Pancreas (tissue), 10 donors: Measurements from ENCODE around the gene PACS2. TPM values are rescaled to one million over a fixed set of nuclear protein-coding genes. Genes with fewer than 3 reads are reported as not detected.

ENCODE experiments used
- ATAC-seq, 4 donors: fragments of 200-7000 bp; cut with Tn5 transposase; one replicate each; pipeline versions ENCODE4 v1.8.0 to v1.9.1; 2020; ENCODE audit warnings: mild to moderate bottlenecking in 4 of 4, moderate library complexity in 4 of 4
- DNase-seq, 6 donors: peaks; one replicate each; pipeline ENCODE4 v3.0.0-alpha.2; 2020
- FAIRE-seq: peaks from 2 replicates; lab custom pipeline; 2012; peaks lifted over from hg19 to GRCh38; lab: Jason Lieb, UNC
- H3K27ac ChIP-seq, 4 donors: fragments of 200-600 bp; sonication (generic); 1 replicate in 3 of 4; 2 replicates in 1 of 4; pipeline versions ENCODE4 v1.5.0 to v1.8.0; 2020
- H3K27me3 ChIP-seq, 4 donors: fragments of 200-600 bp; one replicate each; pipeline ENCODE4 v1.8.0; 2021
- H3K36me3 ChIP-seq, 3 donors: fragments of 200-600 bp; sonication (generic) in 1 of 3; one replicate each; pipeline versions ENCODE4 v1.5.0 to v1.8.0; 2020 to 2021
- H3K4me1 ChIP-seq, 3 donors: fragments of 200-600 bp; one replicate each; pipeline ENCODE4 v1.8.0; 2021
- H3K4me3 ChIP-seq, 4 donors: fragments of 200-600 bp; sonication (generic) in 2 of 4; one replicate each; pipeline versions ENCODE4 v1.5.0 to v1.8.0; 2020 to 2021
- H3K9me3 ChIP-seq, 4 donors: fragments of 200-600 bp; one replicate each; pipeline ENCODE4 v1.8.0; 2021
- WGBS, 2 donors: extraction: QIAGEN DNeasy Blood & Tissue Kit; methylation state at CpG; one replicate each; pipeline ENCODE4 v1.1.7; 2013; 5-methylcytosine and 5-hydroxymethylcytosine counted together
- intact Hi-C, 3 donors: fragments of 100-400 bp; cut with DNase I; formaldehyde crosslinking; loops; one replicate each; pipeline versions ENCODE4 v1.11.1 to v1.14.2; 2022
- polyA plus RNA-seq, 2 donors: library from polyadenylated mRNA; stranded (reverse); fragments of 200-250 nt; gene quantifications; one replicate each; pipeline ENCODE4 v1.2.3, GENCODE V29; 2013
- total RNA-seq, 6 donors: library from RNA; stranded (reverse); fragmentation: NEBNext Ultra II Directional in 4 of 6; extraction: Animal tissue kit (Norgen Biotek cat#: 25700) in 4 of 6; gene quantifications; one replicate each; pipeline versions ENCODE4 v1.2.1 to v1.2.4, GENCODE V29; 2021 to 2023
- TF ChIP-seq, protein P1 (sequence below), 4 donors: fragments of 200-600 bp; sonication (generic) in 3 of 4; IDR thresholded peaks; one replicate each; pipeline versions ENCODE4 v1.5.0 to v1.8.0; 2021; ENCODE audit warnings: antibody characterized with exemption in 4 of 4
- donor health status: healthy with polysubstance abuse.
- donor health status: DM: no; HTN: no; CAD: no; lungs with moderate emphysema.
- donor health status: DM: no; HTN: no; CAD: no.
- donor health status: control.
- donor health status: control.
- donor health status: Bipolar disorder and iron deficiency.
- donor health status: DM: yes; HTN: yes; CAD: no.
- donor health status: DM: no; HTN: no; CAD: no.
- donor health status: DM: no; HTN: no; CAD: no.
- donor health status: DM: yes; HTN: yes; CAD: no.

PACS2 gene
- total and polyA plus RNA-seq, 8 donors: 36.9 to 128 (median 49.3) TPM

DNA sequence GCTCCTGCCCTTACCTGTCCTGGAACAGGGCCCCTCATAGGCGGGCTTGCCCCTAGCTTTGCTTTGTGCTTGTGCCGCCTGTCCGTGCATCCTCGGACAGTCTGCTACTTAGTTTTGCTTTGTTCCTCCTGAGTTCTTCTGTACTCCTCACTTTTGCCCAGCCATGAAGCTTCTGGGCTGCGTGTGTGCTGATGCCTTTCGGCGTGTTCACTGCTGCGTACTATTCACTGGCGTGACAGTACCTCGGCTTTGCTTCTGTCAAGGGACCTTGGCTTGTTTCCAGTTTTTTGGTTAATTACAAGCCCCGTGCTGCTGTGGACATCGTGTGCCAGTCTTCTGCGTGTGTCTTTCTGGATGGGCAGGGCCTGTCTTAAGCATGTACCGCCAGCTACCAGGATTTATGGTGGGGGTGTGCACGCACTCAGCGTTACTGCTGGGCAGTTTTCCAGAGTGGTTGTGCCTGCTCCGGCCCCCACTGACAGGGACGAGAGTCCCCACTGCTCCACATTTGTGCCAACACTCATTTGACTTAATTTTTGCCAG lies 2.5 kb downstream of the PACS2 start:
- Histone ChIP-seq H3K4me3 (no peak overlapping the region), H3K4me1 (peaks cover 0 to 13% (median 7%) of the 10 kb centered on the region in 3 donors), H3K36me3 (no peaks in the 10 kb centered on the region), H3K27me3 (no peaks in the 10 kb centered on the region), H3K27ac (peak overlapping the region in 3 of 4 donors; percentile 12 to 33 (median 31)), H3K9me3 (no peaks in the 10 kb centered on the region)
- TF ChIP-seq, protein P1, sequence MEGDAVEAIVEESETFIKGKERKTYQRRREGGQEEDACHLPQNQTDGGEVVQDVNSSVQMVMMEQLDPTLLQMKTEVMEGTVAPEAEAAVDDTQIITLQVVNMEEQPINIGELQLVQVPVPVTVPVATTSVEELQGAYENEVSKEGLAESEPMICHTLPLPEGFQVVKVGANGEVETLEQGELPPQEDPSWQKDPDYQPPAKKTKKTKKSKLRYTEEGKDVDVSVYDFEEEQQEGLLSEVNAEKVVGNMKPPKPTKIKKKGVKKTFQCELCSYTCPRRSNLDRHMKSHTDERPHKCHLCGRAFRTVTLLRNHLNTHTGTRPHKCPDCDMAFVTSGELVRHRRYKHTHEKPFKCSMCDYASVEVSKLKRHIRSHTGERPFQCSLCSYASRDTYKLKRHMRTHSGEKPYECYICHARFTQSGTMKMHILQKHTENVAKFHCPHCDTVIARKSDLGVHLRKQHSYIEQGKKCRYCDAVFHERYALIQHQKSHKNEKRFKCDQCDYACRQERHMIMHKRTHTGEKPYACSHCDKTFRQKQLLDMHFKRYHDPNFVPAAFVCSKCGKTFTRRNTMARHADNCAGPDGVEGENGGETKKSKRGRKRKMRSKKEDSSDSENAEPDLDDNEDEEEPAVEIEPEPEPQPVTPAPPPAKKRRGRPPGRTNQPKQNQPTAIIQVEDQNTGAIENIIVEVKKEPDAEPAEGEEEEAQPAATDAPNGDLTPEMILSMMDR (IDR thresholded peaks at IDR 0.05): no peak
- 55% methylated on average over 18 of the region's 18 CpGs for WGBS, 2 donors
- intact Hi-C loops: no loop called here
- ATAC-seq (no peak), DNase-seq (peak in 1 of 6 donors; percentile 30), FAIRE-seq (no peak)

DNA sequence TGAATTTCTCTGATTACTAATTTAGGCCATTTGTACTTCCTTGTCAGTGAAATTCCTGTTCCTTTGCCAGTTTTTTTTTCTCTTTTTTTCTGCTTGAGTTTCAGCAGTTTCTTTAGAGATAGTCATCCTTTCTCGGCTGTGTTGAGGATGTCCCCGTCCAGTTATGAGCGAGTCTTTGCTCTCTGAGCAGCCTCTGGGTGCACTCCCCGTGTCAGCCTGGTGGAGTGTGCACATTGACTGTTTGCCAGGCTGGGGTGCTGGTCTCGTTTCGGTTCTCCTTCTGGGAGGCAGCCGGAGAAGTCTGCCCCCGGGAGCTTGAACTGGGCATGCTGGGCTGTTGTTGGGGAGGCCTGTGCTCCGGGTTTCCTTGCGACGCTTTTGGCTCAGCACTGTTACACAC lies 3.0 kb downstream of the PACS2 start:
- peak in 2 of 6 donors; percentile 24 to 60 for DNase-seq
- no peak overlapping the region for H3K4me3 ChIP-seq
- ATAC-seq: peak in 2 of 4 donors; percentile 11 to 16
- 38 to 39% methylated on average over 11 of the region's 11 CpGs for WGBS, 2 donors
- no peaks in the 10 kb centered on the region for H3K36me3 ChIP-seq
- peaks cover 0 to 13% (median 7%) of the 10 kb centered on the region in 3 donors for H3K4me1 ChIP-seq
- no peaks in the 10 kb centered on the region for H3K9me3 ChIP-seq
- FAIRE-seq: no peak
- TF ChIP-seq, protein P1 (IDR thresholded peaks at IDR 0.05): no peak
- peak overlapping the region in 3 of 4 donors; percentile 12 to 33 (median 31) for H3K27ac ChIP-seq
- intact Hi-C loops: no loop called here
- no peaks in the 10 kb centered on the region for H3K27me3 ChIP-seq

DNA sequence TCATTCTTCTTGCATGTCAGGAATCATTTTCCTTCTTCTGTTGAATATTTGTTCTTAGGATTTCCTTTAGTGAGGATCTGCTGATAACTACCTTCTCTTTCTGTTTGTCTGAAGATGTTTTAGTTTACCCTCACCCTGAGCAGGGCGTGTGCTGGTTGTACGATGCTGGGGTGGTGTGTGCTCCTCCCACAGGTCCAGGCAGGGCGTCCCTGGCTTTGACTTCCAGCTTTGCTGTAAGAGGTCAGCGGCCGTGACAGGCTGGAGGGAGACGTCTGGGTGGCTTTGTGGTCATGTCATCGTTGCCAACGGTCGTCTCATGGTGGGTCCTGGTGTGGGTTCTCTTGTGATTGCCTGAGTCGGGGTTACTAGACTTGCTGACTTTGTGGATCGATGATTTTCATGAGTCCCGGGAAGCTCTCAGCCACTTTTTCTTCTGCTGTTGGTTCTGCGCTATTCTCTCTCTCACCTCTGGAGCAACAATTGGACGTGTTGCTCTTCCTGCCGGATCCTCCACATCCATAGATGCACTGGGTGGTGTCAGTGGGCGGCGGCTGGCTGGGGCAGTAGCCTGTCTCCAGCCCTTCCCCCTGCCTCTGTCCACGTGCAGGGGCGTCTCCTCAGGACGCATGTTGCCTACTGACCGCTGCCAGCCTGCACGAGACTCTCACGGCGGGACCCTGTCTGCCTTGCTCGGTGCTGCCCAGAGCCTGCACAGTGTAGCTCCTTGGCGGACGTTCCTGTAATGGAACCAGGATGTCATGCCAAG lies 8.4 kb downstream of the PACS2 start:
- DNase-seq: peak in 1 of 6 donors; percentile 59
- WGBS, 2 donors: 85 to 87% methylated on average over 27 of the region's 27 CpGs
- no peak overlapping the region for H3K27ac ChIP-seq
- ATAC-seq: no peak
- TF ChIP-seq, protein P1 (IDR thresholded peaks at IDR 0.05): no peak
- H3K4me3 ChIP-seq: no peak overlapping the region
- FAIRE-seq: no peak
- intact Hi-C loops: no loop called here
- no peaks in the 10 kb centered on the region for H3K27me3 ChIP-seq
- H3K36me3 ChIP-seq: no peaks in the 10 kb centered on the region
- H3K9me3 ChIP-seq: no peaks in the 10 kb centered on the region
- H3K4me1 ChIP-seq: peaks cover 0 to 3% (median 0%) of the 10 kb centered on the region in 3 donors

DNA sequence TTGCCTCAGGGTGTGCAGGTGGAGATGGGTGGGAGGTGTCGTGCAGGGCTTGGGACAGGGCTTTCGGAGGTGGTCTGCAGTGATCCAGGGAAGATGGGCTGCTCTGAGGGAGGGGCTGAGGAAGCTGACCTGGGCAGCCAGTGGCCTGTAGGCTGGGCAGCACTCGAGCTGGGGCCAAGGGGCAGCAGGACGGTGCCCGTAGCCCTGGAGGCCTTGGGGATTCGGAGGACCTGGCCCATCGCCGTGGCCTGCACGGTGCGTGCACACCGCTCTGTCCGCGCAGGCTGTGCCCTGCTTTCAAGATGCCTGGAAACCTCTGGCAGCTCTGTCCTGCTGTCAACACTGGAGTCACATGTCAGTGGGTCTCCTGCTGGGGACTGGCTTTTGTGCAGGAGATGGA lies 9.1 kb downstream of the PACS2 start:
- H3K4me1 ChIP-seq: peaks cover 0 to 3% (median 0%) of the 10 kb centered on the region in 3 donors
- intact Hi-C loops: no loop called here
- 89 to 92% methylated on average over 13 of the region's 13 CpGs for WGBS, 2 donors
- ATAC-seq (no peak), DNase-seq (no peak), FAIRE-seq (no peak)
- H3K27ac ChIP-seq: no peak overlapping the region
- no peaks in the 10 kb centered on the region for H3K9me3 ChIP-seq
- no peaks in the 10 kb centered on the region for H3K27me3 ChIP-seq
- TF ChIP-seq, protein P1 (IDR thresholded peaks at IDR 0.05): no peak
- no peaks in the 10 kb centered on the region for H3K36me3 ChIP-seq
- H3K4me3 ChIP-seq: no peak overlapping the region
